Measurements from ENCODE around the gene DKK3.

- TF ChIP-seq TAF1 (IDR thresholded peaks at IDR 0.05; ENCODE audit: borderline replicate concordance, low read depth, low read length) (no peak), CTCF (IDR thresholded peaks at IDR 0.05) (no peak), TCF12 (IDR thresholded peaks at IDR 0.05) (no peak), POLR2AphosphoS5 (IDR thresholded peaks at IDR 0.05; ENCODE audit: low read depth, low read length) (no peak), CHD2 (IDR thresholded peaks at IDR 0.05; ENCODE audit: low read length, partially characterized antibody) (no peak)
Measured at GRCh38 chr11:12003336-12003735, 5.1 kb downstream of the DKK3 start.
